GM12891 (cell line): Measurements from ENCODE around the gene RPS6KA2.

ENCODE experiments used
- DNase-seq: peaks from one replicate; pipeline ENCODE4 v3.0.0; 2011; ENCODE audit warnings: low spot score; ENCODE audit not compliant: insufficient read length
- FAIRE-seq: peaks from 2 replicates; lab custom pipeline; 2011; peaks lifted over from hg19 to GRCh38; lab: Jason Lieb, UNC
- PAX5 ChIP-seq: IDR thresholded peaks from 2 replicates; pipeline ENCODE4 v1.6.1; 2011; ENCODE audit warnings: low read length, moderate library complexity, mild to moderate bottlenecking; ENCODE audit not compliant: insufficient read depth, severe bottlenecking
- POLR2A ChIP-seq: IDR thresholded peaks from 2 replicates; pipeline ENCODE4 v1.6.1; 2011; ENCODE audit warnings: low read depth, low read length, control low read depth
- POLR2AphosphoS5 ChIP-seq: IDR thresholded peaks from 2 replicates; pipeline ENCODE4 v1.6.1; 2011; ENCODE audit warnings: low read depth, low read length, control low read depth
- POU2F2 ChIP-seq: IDR thresholded peaks from 2 replicates; pipeline ENCODE4 v1.6.1; 2011; ENCODE audit warnings: low read depth, mild to moderate bottlenecking, control low read depth, low read length, moderate library complexity
- SPI1 ChIP-seq: IDR thresholded peaks from 2 replicates; pipeline ENCODE4 v1.6.1; 2011; ENCODE audit warnings: low read depth, low read length, control low read depth
- TAF1 ChIP-seq: IDR thresholded peaks from 2 replicates; pipeline ENCODE4 v1.6.1; 2011; ENCODE audit warnings: low read depth, low read length, control low read depth

The RPS6KA2 gene

DNA sequence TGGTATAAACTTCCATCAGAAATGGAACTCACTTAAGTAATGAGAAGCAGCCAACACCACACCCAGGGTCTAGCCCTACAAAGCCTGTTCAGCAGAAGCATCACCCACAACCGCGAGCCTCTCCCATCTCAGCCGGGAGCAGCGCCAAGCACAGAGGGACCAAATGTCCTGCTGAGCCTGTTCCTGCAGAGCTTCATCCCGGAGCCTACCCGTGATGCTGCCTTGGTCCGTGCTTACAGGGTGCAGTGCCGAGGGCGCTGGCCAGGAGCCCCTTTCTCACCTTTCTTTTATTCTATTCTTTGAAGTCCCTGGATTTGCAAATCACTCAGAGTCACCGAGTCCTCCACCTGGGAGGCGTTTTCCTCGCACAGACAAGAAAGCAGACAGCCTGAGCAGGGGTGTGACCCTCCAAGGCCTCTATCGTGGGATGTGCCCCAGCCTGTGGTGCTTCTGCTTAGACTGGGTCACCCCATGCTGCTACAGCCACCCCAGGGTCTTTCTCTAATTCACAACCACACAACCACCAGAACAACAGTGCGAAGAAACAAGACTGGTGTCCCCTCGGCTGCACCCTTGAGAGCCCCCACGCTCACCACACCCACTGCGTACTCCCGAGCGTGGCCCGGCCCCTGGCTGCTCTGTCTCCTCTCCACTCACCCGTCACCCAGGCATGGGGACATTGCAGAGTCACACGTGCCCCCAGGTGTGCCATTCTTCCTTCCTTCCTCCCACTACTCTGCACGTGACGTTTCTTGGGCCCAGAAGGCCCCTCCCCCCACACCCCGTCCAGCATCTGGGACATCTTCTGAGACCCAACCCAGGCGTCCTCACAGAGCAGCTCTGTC, 152.1 kb downstream of the RPS6KA2 start:
- FAIRE-seq: no peak
- no peak for DNase-seq
- TF ChIP-seq SPI1 (no peak), POLR2A (no peak)

DNA sequence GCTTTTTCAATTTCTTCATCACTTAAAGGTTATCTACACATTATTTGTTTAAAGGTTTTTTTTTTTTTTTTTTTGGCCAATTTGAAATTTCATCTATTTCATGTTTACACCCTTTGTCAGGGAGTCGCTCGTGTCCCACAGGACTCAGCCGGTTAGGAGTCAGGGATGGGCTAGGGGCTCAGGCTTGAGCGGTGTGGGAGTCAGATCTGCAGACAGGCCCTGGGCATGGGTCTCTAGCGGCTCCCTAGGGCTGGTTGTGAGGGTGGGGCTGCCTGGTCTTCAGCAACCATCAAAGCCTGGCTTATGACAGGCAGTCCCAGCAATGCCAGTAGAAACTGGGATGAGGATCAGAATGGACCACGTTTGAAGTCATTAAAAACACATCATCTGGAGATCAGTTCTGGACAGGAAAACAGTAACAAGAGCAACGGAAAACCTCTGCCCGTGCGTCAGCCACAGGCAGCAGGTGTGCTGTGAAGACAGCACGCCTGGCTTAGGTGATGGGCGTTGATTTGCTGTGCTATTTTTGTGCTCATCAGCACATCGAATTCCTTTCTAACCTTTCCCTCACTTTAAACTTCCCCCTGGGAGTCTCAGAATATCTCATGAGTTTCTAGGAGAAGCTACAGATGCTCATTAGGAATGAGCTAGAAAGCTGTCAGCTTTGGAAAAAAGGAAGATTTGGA, 153.0 kb downstream of the RPS6KA2 start:
- DNase-seq: no peak
- TF ChIP-seq POLR2A: no peak
- TF ChIP-seq POLR2AphosphoS5: no peak
- no peak for TF ChIP-seq SPI1
- no peak for TF ChIP-seq PAX5
- TF ChIP-seq POU2F2: no peak
- TF ChIP-seq TAF1: no peak
- no peak for FAIRE-seq

DNA sequence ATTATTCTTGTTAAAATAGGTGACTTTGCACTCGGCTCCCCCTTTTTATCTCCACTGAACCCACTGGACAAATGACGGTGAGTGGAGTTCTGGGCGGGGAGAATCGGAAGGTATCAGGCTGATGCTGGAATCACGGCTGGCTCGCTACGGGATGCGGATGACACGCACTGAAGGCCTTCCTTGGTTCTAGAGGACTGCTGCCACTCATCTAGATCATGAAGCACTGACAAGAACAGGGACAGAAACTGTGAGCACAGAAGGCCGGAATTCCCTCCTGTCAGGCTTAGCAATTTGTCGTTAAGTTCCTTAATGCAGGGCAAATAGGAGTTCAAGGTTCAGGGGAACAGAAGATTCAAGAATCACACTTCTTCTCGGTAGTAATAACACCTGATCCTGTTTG, 154.4 kb downstream of the RPS6KA2 start:
- TF ChIP-seq POLR2A (no peak), POLR2AphosphoS5 (no peak), PAX5 (no peak), TAF1 (no peak), SPI1 (no peak), POU2F2 (no peak)
- FAIRE-seq: no peak
- no peak for DNase-seq

DNA sequence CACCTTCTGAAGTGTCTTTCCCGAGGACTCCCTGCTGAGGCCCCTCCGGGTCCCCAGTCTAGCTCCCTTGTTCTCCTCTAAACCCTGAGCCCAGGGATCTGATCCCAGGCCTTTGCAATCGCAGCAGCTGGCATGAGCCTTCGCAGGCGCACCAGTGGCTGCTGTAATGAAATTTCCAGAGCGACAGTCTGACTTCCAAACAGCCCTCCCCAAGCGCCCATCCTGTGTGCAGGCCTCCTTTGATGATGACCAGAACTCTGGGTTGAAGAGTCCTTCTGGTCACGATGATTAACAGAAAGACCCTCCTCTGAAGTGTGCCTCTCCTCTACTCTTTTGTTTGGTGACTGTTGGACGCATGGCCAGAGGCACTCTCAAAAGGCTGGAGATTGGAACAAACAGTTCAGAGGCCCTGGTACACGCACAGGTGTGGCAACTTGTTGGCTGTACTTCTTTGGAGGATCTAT, 155.2 kb downstream of the RPS6KA2 start:
- TF ChIP-seq SPI1 (no peak), PAX5 (no peak), POU2F2 (no peak), TAF1 (no peak), POLR2AphosphoS5 (no peak), POLR2A (no peak)
- FAIRE-seq (no peak), DNase-seq (no peak)

DNA sequence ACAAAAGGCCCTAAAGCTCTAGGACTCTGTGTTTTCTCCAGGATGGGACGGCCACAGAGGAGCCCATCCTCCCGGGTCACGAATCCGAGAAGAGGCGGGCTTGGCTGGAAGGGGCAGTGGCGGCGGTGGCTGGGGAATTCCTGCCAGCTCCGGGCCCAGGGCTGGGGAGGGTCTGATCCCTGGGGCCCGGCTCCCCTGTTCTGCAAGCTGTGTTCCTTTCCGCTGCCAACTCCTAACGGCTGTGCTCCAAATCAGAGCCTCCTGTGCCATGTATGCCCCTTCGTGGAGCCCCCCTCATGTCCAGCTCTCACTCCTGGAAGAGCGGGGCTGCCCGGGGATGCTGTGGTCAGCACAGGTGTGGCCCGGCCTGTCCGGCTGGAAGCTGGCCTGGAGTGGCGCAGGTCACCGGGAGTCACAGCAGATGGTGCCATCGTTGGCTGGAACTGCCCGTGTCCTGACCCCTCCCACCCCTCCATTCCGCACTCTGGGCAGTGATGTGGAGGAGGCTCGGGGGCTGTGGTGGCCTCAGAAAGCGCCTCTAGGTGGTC, 156.1 kb downstream of the RPS6KA2 start:
- DNase-seq (no peak), FAIRE-seq (no peak)
- TF ChIP-seq TAF1 (no peak), POLR2AphosphoS5 (no peak), PAX5 (no peak), POLR2A (no peak), POU2F2 (no peak), SPI1 (no peak)

DNA sequence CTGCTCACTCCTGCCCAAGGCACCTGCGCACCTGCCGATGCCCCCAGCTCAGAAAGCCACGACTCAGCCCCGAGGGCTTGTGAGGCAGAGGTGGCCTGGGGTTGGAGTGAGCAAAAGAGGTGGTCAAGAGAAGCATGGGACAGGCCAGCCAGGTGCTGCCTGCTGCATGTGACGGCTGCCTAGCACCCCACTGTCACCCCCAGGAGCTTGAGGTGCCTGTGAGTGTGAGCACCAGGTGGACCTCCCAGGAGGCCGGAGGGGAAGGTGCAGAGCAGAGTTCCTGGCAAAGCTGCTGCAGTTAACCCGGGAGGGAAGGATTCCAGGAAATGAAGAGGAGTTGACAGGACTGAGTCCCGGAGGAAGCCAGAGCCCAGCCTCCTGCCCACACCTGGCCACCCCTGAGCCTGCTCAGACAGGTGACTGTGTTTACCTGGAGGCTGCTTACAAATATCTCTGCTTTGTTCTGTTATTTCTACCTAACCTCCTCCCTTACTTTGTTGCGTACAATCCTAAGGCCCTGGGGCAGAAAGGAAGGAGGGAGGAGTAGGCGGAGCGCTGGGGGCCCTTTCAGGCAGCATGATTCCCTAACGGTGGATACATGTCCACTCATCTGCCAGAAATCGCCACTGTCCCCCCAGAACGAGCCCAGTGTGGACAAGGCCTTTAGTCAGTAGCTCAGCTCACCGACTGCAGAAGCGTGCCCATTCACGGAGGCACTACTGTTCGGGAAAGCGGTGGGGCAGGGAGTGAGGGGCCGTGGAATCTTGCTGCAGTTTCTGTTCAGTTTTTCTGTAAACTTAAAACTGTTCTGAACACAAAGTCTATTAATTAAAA, 156.8 kb downstream of the RPS6KA2 start:
- TF ChIP-seq TAF1 (no peak), PAX5 (no peak), POLR2AphosphoS5 (no peak)
- DNase-seq (no peak), FAIRE-seq (no peak)

DNA sequence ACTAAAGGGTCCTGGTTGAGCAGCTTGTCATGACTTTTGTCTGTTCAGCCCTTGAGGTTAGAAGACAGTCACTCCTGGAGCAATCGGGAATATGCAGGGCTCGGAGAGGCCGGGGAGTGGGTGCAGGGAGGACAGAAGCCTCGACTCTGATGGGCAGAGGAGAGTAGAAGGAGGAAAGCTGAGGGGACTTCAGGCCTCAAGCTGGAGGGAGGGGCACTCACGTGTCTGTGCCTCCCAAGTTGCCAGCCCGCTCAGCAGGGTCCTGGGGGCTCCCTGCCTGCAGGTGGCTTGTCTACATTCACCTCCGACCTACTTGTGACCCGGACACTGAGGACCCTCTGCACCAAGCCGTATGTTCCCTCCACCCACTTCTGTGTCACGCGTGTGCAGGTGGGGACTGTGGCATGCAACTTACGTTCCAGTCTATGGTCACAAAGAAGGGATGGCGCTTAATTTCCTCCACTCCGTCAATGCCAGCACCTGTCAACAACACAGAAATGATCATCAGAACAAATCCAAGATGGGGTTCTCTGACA, 157.6 kb downstream of the RPS6KA2 start:
- FAIRE-seq: no peak
- no peak for DNase-seq
- TF ChIP-seq POLR2AphosphoS5 (no peak), POLR2A (no peak), TAF1 (no peak), SPI1 (no peak), PAX5 (no peak), POU2F2 (no peak)

DNA sequence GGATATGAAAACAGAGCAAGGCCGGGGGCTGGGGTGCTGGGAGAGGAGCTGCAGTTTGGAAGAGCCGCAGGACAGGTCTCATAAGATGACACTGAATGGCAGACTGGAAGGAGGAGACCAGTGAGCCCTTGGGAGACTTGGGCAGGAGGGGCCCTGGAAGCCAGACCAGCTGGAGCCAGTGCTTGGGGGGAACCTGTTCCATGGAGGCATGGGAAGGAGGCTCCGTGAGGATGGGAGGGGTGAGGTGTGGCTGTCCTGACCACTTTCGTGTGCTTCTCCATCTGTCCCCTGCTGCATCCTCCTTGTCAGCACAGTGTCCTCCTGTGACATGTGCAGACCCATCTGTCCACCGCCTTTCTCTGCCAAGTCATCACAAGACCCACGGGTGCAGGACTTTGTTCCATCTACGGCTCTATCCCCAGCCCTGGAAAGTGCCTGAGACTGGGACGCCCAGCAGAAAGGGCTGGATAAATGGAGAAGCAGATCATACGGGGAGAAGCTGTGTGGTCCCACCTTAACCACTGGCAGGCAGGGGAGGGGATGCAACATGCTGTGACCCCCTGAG, 159.5 kb downstream of the RPS6KA2 start:
- no peak for DNase-seq
- FAIRE-seq: peak; percentile 16
- no peak for TF ChIP-seq POLR2A
- no peak for TF ChIP-seq PAX5
- TF ChIP-seq SPI1: no peak
- TF ChIP-seq POLR2AphosphoS5: no peak
- TF ChIP-seq TAF1: no peak
- no peak for TF ChIP-seq POU2F2
